Endometrium (tissue), 2 donors: ENCODE results near the gene PCDHB6.
"Not testable (repeated sequence)": the region's sequence is repeated elsewhere in the genome, so short reads cannot be mapped to it uniquely, and the experiment has no call there.

Source experiments
- FAIRE-seq: peaks from 2 replicates; lab custom pipeline; 2012; peaks lifted over from hg19 to GRCh38; lab: Jason Lieb, UNC
- donor health status: control.
- donor health status: control.

The PCDHB6 gene

GRCh38 chr5:141172381-141173204 lies 22.7 kb downstream of the PCDHB6 start, which contains the start of gene PCDHB7:
Gene PCDHB7, plus strand, starts transcription at chr5:141172644. Its CDS starts 192 bp downstream, at chr5:141172836.
- FAIRE-seq: no peak

GRCh38 chr5:141174291-141175104 lies 24.6 kb downstream of the PCDHB6 start:
- FAIRE-seq: not testable (repeated sequence)

- FAIRE-seq: peak; percentile 86
Measured at GRCh38 chr5:141175933-141176332, 26.1 kb downstream of the PCDHB6 start.

- FAIRE-seq: not testable (repeated sequence)
Measured at GRCh38 chr5:141177577-141178191, 27.8 kb downstream of the PCDHB6 start, which contains the start of gene PCDHB8. Gene PCDHB8, plus strand, starts transcription at chr5:141177790. Its CDS starts 245 bp downstream, at chr5:141178035.

GRCh38 chr5:141179371-141179770 lies 29.5 kb downstream of the PCDHB6 start:
- FAIRE-seq: not testable (repeated sequence)

- not testable (repeated sequence) for FAIRE-seq
Measured at GRCh38 chr5:141179876-141180275, 30.0 kb downstream of the PCDHB6 start.

DNA sequence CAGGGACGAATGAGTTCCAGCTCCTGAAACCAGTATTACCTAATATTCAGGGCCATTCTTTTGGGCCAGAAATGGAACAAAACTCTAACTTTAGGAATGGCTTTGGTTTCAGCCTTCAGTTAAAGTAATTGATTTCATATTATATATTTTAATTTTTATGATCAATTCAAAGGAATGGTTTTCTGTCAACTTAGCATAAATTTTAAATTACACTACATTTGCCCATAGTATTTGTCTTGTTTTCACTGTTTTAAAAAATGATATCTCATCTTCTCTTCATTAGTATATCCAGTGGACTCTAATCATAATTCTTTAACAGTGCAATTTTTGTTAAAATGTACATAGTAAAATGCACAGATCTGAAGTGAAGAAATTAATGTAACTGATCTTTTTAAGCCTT lies 30.5 kb downstream of the PCDHB6 start:
- FAIRE-seq: no peak

DNA sequence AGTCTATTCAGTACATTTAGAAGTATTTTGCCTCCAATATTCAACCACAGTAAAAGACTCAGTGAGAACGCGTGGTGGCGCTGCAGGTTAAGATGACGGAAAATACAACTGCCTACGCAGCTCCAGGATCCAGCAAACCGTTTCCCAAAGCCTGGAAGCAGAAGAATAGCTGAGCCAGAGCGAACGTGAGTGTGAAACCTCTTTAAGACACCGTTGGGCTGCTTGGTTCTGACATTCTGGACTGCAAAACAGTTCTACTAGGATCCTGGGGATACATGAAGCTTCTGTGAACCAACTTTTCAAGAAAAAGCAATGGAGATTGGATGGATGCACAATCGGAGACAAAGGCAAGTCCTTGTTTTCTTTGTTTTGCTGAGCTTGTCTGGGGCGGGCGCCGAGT lies 32.4 kb downstream of the PCDHB6 start, which contains the start of gene PCDHB16:
PCDHB16 (plus strand) TSS at position 140 of the 400 bp plus-strand sequence; CDS start at position 313, 173 bp downstream.
- no peak for FAIRE-seq

- not testable (repeated sequence) for FAIRE-seq
Measured at GRCh38 chr5:141184117-141184855, 34.4 kb downstream of the PCDHB6 start.

DNA sequence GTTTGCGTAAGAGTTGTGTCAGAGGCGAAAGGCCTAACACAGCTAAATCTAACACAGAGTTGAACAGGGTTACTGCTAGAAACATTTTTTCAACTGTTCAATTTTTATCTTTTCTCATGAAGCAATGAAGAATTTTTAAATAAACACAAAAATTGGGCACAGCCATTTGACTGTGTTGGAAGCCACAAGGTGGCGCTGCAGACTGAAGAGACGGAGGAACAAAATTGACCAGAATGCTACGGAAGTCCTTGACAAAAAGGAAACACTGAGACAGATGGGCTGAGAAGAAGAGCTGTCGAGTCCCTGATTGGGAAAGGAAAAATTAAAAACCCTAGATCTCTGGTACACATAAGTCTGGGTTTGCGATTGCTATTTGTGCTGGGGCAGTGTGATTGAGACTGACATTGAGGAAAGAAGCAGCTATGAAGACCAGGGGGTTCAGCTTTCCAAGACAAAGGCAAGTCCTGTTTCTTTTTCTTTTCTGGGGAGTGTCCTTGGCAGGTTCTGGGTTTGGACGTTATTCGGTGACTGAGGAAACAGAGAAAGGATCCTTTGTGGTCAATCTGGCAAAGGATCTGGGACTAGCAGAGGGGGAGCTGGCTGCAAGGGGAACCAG lies 37.1 kb downstream of the PCDHB6 start, which contains the start of gene PCDHB9:
PCDHB9 (plus strand) TSS at position 265 of the 616 bp plus-strand sequence; CDS start at position 423, 158 bp downstream.
- FAIRE-seq: no peak

GRCh38 chr5:141188682-141189081 lies 38.8 kb downstream of the PCDHB6 start:
- not testable (repeated sequence) for FAIRE-seq

DNA sequence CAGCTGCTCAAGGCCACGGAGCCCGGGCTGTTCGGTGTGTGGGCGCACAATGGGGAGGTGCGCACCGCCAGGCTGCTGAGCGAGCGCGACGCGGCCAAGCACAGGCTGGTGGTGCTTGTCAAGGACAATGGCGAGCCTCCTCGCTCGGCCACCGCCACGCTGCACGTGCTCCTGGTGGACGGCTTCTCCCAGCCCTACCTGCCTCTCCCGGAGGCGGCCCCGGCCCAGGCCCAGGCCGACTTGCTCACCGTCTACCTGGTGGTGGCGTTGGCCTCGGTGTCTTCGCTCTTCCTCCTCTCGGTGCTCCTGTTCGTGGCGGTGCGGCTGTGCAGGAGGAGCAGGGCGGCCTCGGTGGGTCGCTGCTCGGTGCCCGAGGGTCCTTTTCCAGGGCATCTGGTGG lies 39.3 kb downstream of the PCDHB6 start:
- not testable (repeated sequence) for FAIRE-seq

GRCh38 chr5:141192110-141192725 lies 42.4 kb downstream of the PCDHB6 start, which contains the start of gene PCDHB10:
Gene PCDHB10, plus strand, starts transcription at chr5:141192353. Its CDS starts 200 bp downstream, at chr5:141192553.
- no peak for FAIRE-seq

GRCh38 chr5:141194332-141194731 lies 44.5 kb downstream of the PCDHB6 start:
- FAIRE-seq: not testable (repeated sequence)

DNA sequence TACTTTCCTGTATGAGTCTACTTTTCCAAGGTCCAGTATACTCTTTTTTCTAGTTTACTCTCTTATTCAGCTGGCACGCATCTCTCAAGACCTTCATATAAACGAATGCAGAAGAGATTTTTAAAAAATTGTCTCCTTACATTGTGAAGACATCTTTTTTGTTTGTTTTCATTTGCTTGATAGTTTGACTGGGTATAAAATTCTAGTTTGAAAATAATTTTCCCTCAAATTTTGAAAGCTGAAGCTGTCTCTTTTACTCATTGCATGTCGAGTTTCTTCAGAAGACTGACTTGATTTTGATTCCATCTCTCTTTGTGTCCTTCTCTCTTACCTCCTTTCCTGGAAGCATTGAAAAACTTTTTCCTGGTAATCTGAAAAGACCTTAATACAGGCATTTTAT lies 46.5 kb downstream of the PCDHB6 start:
- FAIRE-seq: no peak

DNA sequence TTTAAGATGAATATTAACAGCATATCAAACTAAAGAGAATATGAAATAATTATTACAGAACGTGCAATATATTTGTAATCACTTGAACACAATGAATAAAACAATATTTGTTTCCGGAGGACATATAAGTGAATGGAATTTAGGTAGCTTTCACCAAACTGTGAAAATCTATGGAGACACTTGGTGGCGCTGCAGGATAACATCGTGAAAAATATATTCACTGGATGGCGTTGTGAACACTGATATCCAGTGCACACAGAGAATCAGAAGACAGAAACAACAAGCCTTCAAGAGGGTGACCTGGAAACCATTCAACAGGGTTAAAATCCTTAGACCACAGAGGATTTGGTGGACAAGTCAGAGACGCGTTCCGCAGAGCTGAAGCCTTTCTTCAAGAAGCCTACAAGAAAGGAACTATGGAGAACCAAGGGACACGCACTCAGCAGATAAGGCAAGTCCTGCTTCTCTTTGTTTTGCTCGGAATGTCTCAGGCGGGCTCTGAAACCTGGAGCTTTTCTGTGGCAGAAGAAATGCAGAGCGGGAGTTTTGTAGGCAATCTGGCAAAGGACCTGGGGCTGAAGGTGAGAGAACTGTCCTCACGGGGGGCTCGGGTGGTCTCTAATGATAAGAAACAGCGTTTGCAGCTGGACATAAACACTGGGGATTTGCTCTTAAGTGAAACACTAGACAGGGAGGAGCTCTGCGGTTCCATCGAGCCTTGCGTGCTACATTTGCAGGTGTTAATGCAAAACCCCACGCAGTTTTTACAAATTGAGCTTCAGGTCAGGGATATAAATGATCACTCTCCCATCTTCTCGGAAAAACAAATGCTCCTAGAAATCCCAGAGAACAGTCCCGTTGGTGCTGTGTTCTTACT lies 49.7 kb downstream of the PCDHB6 start, which contains the start of gene PCDHB11:
PCDHB11 (plus strand) TSS at position 269 of the 877 bp plus-strand sequence; CDS start at position 417, 148 bp downstream.
- FAIRE-seq: no peak

DNA sequence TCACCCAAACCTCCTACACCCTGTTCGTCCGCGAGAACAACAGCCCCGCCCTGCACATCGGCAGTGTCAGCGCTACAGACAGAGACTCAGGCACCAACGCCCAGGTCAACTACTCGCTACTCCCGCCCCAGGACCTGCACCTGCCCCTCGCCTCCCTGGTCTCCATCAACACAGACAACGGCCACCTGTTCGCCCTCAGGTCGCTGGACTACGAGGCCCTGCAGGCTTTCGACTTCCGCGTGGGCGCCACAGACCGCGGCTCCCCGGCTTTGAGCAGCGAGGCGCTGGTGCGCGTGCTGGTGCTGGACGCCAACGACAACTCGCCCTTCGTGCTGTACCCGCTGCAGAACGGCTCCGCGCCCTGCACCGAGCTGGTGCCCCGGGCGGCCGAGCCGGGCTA lies 51.3 kb downstream of the PCDHB6 start:
- not testable (repeated sequence) for FAIRE-seq

DNA sequence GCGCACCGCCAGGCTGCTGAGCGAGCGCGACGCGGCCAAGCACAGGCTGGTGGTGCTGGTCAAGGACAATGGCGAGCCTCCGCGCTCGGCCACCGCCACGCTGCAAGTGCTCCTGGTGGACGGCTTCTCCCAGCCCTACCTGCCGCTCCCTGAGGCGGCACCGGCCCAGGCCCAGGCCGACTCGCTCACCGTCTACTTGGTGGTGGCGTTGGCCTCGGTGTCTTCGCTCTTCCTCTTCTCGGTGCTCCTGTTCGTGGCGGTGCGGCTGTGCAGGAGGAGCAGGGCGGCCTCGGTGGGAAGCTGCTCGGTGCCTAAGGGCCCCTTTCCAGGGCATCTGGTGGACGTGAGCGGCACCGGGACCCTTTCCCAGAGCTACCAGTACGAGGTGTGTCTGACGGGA lies 51.8 kb downstream of the PCDHB6 start:
- FAIRE-seq: not testable (repeated sequence)
